ENCODE results near the gene ERBB4.

ERBB4 gene

GRCh38 chr2:211423018-211423417 lies 1115.6 kb downstream of the ERBB4 start:
- DNase-seq (ENCODE audit: low read depth, low spot score), result no peak

GRCh38 chr2:211417544-211417943 lies 1121.1 kb downstream of the ERBB4 start:
- no peak for DNase-seq (ENCODE audit: low read depth, low spot score)

GRCh38 chr2:211416373-211416772 lies 1122.2 kb downstream of the ERBB4 start:
- no peak for DNase-seq (ENCODE audit: low read depth, low spot score)

- no peak for DNase-seq (ENCODE audit: low read depth, low spot score)
These were observed 1124.9 kb downstream of the ERBB4 start for GRCh38 chr2:211413746-211414145.

GRCh38 chr2:211408483-211408891 lies 1130.1 kb downstream of the ERBB4 start:
- DNase-seq (ENCODE audit: low read depth, low spot score), result peak; percentile 86

- no peak for DNase-seq (ENCODE audit: low read depth, low spot score)
These were observed 1131.5 kb downstream of the ERBB4 start for GRCh38 chr2:211407076-211407475.

GRCh38 chr2:211405036-211405435 lies 1133.6 kb downstream of the ERBB4 start:
- no peak for DNase-seq (ENCODE audit: low read depth, low spot score)

GRCh38 chr2:211404098-211404497 lies 1134.5 kb downstream of the ERBB4 start:
- no peak for DNase-seq (ENCODE audit: low read depth, low spot score)

- peak; percentile 31 for DNase-seq (ENCODE audit: low read depth, low spot score)
These were observed 1137.3 kb downstream of the ERBB4 start for GRCh38 chr2:211401328-211401727.

- no peak for DNase-seq (ENCODE audit: low read depth, low spot score)
These were observed 1140.8 kb downstream of the ERBB4 start for GRCh38 chr2:211397764-211398163.

- DNase-seq (ENCODE audit: low read depth, low spot score), result no peak
These were observed 1141.8 kb downstream of the ERBB4 start for GRCh38 chr2:211396815-211397214.

GRCh38 chr2:211391189-211391567 lies 1147.4 kb downstream of the ERBB4 start:
- DNase-seq (ENCODE audit: low read depth, low spot score), result no peak

- no peak for DNase-seq (ENCODE audit: low read depth, low spot score)
These were observed 1147.9 kb downstream of the ERBB4 start for GRCh38 chr2:211390536-211391188.

- no peak for DNase-seq (ENCODE audit: low read depth, low spot score)
These were observed 1150.9 kb downstream of the ERBB4 start for GRCh38 chr2:211387734-211388133.

- no peak for DNase-seq (ENCODE audit: low read depth, low spot score)
These were observed 1158.6 kb downstream of the ERBB4 start for GRCh38 chr2:211380041-211380440.

GRCh38 chr2:211376410-211376809 lies 1162.2 kb downstream of the ERBB4 start:
- DNase-seq (ENCODE audit: low read depth, low spot score), result no peak

GRCh38 chr2:211373203-211373602 lies 1165.4 kb downstream of the ERBB4 start:
- DNase-seq (ENCODE audit: low read depth, low spot score), result no peak

GRCh38 chr2:211371465-211371864 lies 1167.1 kb downstream of the ERBB4 start:
- DNase-seq (ENCODE audit: low read depth, low spot score), result no peak

GRCh38 chr2:211368467-211368866 lies 1170.1 kb downstream of the ERBB4 start:
- no peak for DNase-seq (ENCODE audit: low read depth, low spot score)

GRCh38 chr2:211367711-211368110 lies 1170.9 kb downstream of the ERBB4 start:
- peak; percentile 55 for DNase-seq (ENCODE audit: low read depth, low spot score)

- DNase-seq (ENCODE audit: low read depth, low spot score), result no peak
These were observed 1171.3 kb downstream of the ERBB4 start for GRCh38 chr2:211367293-211367692.

- no peak for DNase-seq (ENCODE audit: low read depth, low spot score)
These were observed 1173.7 kb downstream of the ERBB4 start for GRCh38 chr2:211364911-211365310.

- DNase-seq (ENCODE audit: low read depth, low spot score), result no peak
These were observed 1177.2 kb downstream of the ERBB4 start for GRCh38 chr2:211361383-211361782.

- DNase-seq (ENCODE audit: low read depth, low spot score), result no peak
These were observed 1179.3 kb downstream of the ERBB4 start for GRCh38 chr2:211359347-211359746.

All from astrocyte of the hippocampus (primary cell).